GM21367 (cell line): ENCODE results near the gene CLIC4.
"Not testable (repeated sequence)": the region's sequence is repeated elsewhere in the genome, so short reads cannot be mapped to it uniquely, and the experiment has no call there.

ENCODE experiments used
- ATAC-seq: cut with Tn5 transposase; IDR thresholded peaks from one replicate; pipeline ENCODE4 v1.9.1; 2021; ENCODE audit not compliant: unreplicated experiment

CLIC4 gene

DNA sequence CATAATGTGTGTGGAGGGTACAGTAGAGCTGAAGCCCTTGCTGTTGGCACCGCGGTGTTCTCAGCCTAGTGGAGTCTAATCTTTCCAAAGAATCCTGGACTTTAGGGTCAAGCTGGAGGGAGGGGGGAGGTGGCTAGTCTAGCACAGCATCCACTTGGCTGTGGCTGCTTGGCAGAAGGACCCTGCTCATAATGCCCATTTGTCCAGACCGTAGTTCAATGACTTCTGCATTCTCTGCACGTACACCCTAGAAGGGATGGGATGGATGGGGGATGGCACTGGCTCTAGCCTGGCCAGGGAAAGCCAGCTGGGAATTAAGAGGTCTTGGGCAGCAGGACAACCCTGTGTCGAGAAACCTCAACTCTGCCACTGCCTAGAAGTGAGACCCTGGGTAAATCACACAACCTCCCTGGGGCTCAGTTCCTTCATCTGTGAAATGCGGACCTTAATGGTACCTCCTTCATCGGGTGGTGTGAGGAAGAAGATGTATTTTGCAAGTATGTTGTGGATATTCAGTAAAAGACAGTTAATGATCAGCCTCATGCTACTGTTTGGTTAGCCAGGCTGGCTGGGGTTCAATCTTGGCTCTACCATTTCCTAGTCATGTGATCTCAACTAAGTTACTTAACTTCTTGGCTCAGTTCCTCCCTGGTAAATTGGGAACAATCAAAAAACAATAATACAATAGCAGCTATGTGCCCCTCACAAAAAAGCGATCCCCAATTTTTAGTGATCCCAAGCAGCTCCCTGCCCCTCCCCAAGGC, 27.2 kb upstream of the CLIC4 start:
- no peak for ATAC-seq

DNA sequence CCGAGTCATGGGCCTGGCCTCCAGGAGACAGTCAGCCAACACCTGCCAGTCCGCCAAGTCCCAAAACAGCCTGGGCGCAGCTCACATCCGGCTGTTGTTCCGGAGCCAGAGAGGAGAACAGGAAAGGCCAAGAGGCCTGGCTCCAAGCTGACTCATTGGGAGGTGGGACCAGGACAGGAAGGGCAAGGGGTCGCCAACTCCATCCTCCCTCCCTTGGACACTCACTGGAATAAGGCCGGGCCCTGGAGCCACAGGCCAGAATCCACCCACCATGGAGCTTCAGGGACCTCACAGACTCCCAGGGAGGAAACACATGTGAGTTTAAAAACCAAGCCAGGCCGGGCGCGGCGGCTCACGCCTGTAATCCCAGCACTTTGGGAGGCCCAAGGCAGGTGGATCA, 25.1 kb upstream of the CLIC4 start:
- no peak for ATAC-seq

DNA sequence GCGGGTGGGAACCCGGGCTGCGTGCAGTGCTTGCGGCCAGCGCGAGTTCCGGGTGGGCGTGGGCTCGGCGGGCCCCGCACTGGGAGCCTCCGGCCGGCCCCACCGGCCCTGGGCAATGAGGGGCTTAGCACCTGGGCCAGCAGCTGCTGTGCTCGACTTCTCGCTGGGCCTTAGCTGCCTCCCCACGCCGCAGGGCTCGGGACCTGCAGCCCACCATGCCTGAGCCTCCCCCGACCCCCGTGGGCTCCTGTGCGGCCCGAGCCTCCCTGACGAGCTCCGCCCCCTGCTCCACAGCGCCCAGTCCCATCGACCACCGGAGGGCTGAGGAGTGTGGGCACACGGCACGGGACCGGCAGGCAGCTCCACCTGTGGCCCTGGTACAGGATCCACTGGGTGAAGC, 23.7 kb upstream of the CLIC4 start:
- ATAC-seq: no peak

DNA sequence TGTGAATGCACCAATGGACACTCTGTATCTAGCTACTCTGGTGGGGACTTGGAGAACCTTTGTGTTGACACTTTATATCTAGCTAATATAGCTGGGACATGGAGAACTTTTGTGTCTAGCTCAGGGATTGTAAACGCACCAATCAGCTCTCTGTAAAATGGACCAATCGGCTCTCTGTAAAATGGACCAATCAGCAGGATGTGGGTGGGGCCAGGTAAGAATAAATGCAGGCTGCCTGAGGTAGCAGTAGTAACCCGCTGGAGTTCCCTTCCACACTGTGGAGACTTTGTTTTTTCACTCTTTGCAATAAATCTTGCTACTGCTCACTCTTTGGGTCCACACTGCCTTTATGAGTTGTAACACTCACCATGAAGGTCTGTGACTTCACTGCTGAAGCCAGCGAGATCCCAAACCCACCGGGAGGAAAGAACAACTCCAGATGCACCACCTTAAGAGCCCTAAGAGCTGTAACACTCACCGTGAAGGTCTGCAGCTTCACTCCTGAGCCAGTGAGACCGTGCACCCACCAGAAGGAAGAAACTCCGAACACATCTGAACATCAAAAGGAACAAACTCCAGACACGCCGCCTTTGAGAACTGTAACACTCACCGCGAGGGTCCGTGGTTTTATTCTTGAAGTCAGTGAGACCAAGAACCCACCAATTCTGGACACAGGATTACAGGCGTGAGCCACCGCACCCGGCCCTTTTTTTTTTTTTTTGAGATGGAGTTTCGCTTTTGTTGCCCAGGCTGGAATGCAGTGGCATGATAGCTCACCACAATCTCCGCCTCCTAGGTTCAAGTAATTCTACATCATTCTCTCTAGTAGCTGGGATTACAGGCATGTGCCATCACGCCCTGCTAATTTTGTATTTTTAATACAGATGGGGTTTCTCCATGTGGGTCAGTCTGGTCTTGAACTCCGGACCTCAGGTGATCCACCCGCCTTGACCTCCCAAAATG, 22.9 kb upstream of the CLIC4 start:
- ATAC-seq: not testable (repeated sequence)

DNA sequence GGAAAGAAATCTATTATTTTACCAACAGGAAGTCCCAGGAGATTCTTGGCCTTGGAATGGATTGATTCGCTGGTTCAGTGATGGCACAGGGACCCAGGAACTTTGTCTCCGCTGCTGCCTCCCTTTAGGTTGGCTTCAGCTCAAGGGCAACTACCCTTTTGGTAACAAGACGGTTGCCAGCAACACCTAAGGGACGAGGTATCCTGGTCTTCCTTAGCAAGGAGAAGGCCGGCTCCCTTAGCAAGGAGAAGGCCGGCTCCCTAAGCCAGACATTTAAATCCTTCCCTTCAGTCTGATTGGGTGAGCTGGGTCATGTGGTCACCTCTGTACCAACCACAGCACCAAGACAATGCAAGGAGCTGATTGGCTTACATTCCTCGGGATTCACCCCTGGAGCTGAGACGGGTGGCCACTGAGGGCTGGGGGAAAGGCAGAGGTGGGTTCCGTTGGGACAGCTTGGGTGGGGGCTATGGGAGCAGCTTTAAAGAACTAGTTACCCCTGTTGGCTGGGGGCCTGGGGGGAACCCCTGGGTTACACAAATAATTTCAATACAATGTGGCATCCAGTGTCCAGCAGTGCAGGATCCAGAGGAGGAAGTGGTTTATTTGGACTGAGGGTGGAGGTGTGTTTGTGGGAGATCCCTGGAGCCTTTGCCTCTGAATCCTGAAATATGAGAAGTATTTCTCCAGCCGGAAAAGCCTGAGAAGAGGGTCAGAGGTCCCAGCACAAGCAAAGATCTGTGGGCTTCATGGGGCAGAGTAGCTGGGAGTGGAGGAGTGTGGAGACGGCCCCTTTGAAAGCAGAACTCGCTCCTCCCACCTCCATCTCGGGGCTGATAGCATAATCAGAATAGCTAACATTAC, 20.7 kb upstream of the CLIC4 start:
- no peak for ATAC-seq

DNA sequence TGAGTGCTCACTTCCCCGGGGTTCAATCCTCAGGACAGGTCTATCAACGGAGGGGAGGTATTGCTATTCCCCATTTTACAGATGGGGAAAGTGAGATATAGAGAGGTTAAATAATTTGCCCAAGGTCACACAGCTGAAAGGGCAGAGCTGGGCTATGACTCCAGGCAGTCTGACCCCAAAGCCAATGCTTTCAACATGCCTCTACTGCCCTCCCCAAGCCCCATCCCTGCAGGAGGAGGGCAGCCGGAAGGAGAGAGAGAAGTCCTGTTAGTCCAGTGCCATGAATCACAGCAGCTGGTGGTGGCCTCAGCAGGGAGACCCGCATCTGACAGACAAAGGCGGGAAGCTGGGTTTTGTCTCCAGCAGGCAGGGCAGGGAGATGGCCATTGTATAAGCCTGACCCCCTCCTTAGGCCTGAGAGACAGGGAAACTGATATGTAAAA, 20.0 kb upstream of the CLIC4 start:
- no peak for ATAC-seq

DNA sequence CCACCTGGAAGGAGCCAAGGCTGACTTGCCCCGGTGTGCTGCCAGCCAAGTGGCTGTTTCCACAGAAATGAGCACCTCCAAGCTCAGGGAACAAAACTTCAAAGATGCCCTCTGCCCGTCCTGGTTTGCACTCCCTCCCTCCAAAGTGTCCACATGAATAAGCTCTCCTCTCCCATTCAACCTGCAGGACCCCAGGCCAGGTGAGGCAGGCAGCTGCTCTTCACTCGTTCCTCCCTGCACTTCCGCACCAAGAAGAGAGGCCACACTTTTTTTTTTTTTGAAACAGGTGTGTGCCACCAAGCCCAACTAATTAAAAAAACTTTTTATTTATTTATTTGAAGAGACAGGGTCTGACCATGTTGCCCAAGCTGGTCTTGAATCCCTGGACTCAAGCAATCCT, 18.5 kb upstream of the CLIC4 start:
- ATAC-seq: no peak

DNA sequence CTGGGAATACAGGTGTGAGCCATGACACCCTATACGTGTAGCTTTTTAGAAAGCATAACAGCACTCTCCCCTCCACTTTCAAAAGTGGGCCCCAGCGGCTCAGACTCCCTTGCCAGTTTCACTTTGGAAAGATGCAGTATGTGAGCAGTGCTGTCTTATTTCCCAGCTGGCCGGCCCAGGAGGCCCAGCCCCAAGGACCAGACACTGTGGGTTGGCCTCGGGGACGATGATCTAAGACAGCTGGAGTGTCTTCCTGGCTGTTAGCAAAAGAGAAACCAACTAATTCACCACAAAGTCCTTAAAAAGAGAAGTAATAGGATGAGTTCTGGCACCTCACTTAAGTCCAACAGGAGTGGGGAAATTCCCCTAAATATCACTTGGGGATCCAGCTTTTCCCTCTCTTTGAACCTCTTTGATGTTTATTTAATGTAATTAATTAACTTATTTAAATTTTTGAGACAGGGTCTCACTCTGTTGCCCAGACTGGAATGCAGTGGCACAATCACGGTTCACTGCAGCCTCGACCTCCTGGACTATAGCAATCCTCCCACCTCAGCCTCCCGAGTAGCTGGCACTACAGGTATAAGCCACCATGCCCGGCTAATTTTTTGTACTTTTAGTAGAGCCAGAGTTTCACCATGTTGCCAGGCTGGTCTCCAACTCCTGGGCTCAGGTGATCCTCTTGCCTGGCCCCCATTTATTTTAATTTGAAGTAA, 17.6 kb upstream of the CLIC4 start:
- ATAC-seq: peak; percentile 75

DNA sequence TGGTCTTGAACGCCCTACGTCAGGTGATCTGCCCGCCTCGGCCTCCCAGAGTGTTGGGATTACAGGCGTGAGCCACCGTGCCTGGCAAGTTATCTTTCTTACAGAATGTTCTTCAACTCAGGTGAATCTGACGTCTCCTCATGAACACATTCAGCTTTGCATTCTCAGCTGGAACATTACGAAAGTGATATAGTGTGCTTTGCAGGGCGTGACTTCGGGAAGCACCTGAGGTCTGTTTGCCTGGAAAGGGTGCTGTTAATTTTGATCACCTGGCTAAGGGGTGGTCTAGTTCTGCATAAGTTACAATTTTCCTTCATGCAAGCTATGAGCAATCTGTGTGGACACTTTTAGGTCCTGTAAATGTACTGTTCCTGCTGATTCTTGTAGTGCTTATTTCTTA, 16.3 kb upstream of the CLIC4 start:
- ATAC-seq: no peak

DNA sequence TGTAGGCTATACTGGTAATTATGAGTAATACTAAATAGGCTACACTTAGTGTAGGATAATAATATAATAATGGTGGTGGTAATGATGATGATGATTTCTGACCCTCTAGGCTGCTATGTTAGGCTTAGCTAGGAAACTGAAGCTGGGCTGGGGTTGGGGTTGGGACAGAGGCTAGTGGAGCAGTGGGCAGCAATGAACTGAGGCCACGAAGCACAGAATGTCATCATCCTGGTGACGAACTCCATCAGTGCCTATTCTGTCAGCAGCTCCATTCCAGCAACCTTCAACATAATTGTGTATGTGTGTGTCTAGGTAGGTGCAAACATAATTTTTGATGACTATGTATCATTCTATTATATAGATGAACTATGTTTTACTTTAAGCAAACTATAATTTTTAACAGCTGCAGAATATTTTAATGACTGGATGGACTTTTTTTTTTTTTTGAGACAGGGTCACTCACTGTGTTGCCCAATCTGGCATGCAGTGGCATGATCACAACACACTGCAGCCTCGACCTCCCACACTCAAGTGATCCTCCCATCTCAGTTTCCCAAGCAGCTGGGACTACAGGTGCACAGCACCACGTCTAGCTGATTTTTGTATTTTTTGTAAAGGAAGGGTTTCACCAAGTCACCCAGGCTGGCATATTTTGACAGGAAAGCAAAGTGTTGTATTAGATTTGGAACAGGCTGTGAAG, 12.9 kb upstream of the CLIC4 start:
- no peak for ATAC-seq

DNA sequence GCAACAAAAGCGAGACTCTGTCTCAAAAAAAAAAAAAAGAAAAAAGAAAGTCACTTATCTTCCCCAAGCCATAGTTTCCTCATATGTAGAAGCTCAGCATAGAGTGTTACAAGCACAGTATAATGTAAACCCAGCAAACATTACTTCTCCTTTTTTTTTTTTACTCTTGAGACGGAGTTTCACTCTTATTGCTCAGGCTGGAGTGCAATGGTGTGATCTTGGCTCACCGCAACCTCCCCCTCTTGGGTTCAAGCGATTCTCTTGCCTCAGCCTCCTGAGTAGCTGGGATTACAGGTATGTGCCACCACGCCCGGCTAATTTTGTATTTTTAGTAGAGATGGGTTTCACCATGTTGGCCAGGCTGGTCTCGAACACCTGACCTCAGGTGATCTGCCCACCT, 11.9 kb upstream of the CLIC4 start:
- ATAC-seq: peak; percentile 66

DNA sequence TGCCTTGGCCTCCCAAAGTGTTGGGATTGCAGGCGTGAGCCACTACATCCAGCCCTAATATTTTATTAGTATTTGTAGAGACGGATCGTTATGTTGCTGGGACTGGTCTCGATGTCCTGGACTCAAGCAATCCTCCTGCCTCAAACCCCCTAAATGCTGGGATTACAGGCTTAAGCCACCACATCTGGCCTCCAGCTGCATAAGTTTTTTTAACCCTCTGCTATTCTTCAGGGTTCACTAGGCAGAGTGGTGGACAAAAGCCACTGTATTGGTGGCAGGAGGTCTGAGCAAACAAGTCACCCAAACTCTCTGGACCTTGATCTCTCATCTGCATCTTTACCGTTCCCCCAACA, 10.1 kb upstream of the CLIC4 start:
- ATAC-seq: no peak

DNA sequence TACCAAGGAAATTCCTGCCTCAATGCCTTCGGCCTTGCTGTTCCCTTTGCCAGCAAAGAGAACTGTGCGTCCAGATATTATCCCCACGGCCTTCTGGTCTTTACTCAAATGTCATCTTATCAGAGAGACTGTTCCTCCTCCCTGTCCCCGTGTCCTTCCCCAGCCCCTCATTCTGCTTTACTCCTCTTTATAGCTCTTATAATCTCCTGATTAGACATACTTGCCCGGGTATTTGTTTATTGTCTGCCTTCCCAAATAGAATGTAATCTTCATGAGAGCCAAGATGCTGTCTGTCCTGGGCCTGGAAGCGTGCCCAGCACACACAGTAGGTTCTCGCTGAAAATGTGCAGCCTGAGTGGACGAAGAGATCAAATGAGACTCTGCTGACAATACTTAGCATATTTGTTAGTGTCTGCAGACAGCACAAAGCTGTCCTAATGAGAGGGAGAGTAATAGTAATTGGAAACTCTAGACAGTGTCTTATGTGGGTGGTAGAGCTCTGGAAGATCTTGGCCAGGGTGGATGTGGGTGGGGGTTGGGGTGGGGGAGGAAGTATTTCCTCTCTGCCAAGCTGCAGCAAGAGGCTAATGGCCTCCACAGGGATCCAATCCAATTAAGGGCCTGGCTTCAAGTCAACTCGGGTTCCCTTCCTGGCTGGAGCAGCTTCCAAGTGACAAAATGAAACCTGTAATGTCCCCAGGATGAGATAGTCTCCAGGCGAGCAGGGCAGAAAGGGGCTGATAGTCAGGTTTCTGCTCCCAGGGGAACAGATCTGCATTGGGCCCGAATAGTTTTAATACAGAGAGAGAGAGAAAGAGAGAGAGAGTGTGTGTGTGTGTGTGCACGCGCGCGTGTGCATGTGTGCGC, 9.5 kb upstream of the CLIC4 start:
- ATAC-seq: no peak

DNA sequence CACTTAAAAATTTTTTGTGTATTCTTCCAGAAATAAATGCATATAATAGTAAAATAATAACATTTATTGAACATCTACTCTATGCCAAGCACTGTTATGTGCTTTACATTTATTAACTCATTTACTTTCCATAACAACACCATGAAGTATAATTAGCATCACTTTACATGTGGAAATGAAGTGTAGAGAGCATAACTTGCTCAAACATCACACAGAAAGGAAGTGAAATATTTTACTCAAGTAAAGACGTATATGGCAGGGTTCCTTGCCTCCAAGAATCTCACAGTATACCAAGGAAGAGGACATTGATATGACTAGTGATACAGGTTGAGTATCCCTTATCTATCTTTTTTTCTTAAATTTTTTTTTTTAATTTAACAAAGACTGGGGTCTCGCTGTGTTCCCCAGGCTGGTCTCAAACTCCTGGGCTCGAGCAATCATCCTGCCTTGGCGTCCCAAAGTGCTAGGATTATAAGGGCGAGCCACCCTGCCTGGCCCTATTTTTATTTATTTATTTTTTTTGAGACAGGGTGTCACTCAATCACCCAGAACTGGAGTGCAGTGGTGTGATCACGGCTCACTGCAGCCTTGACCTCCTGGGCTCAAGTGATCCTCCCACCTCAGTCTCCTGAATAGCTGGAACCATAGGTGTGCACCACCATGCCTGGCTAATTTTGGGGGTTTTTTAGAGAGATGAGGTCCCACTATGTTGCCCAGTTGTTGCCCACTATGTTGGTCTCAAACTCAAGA, 7.7 kb upstream of the CLIC4 start:
- ATAC-seq: no peak

DNA sequence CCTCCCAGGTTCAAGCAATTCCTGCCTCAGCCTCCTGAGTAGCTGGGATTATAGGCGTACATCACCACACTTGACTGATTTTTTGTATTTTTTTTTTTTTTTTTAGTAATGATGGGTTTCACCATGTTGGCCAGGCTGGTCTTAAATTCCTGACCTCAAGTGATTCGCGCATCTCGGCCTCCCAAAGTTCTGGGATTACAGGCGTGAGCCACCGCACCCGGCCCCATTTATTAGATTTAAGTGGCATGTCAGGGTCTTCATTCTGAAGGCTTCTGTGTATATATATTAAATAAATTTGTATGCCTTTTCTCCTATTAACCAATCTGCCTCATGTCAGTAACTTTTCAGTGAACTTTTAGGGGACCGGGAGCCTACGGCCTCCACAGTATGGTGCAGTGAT, 6.0 kb upstream of the CLIC4 start:
- no peak for ATAC-seq

DNA sequence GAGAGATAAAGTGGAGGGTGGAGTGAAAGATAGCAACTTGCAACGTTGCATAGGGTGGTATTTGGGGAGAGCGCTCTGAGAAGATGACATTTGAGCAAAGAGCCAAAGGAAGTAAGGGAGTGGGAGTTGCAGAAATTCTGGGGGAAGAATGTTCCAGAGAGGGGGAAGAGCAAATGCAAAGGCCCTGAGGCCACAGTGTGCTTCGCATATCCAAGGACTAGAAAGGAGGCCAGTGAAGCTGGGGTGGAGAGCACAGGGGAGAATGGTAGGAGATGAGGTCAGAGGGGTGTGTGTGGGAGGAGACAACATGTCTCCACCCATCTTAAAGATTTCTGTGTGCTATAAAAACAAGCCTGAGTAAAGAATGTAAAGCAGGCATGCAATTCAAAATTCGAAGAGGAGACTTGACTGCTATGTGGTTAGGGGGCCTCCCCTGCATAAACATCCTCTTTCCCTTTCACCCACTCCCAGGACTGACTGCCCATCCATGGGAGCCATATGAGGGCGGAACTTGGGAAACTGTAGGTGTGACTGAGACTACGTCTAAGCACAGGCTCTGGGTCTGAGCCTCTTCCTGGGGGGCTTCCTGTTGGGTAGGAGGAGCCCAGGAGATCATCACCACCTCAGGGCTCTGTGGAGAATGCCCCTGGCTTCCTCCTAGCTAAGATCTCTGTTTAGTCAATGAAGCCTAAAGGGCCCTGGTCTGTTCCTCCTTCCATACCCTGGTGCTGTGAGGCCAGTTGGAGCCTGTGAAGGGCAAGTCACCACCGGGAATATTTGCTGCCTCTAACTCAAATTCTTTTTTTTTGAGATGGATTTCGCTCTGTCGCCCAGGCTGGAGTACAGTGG, 2.9 kb upstream of the CLIC4 start:
- no peak for ATAC-seq

DNA sequence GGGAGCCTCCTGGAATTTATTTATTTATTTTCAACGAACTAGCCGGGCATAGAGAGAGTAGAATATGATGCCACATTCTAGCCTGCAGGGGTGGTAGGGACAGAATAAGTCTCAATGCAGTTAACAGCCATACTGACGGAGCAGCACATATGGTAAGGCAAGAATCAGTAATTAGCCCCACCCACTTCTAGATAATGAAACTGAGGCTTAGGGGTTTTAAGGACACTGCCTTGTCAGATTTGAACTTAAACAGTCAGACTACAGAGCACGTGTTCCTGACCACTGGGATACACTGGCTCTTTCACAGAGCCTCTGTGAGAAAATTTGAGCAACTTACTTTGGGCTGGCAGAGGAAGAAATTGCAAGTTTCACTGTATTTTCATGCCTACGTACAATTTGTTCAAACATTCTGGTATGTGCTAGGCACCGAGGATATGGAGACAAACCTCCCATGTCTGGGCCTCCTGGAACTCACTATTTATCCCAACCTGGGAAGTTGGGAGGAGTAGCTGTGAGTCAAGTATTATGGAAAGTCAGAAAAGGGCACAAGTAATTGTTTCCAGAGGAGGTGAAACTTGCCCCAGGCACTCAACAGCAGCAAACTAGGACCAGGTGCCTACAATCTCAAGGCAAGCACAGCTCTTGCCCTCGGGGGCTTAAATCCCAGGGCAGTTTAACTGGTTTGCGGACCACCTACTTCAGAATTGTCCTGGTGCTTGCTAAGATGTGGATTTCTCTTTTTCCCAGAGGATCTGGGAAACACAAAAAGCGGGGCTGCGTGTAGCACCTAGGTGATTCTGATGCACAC, 1.6 kb upstream of the CLIC4 start:
- no peak for ATAC-seq
